T-cell (primary cell): ENCODE results near the gene CDKN2B-AS1. TPM values are rescaled to one million over a fixed set of nuclear protein-coding genes. Genes with fewer than 3 reads are reported as not detected.
A peak's percentile ranks its signal among the peaks of the same experiment; 100 is the strongest.

Experiments used
- ATAC-seq, 4 experiments: fragments of 200-7000 bp in 3 of 4; fragments of 150-1000 bp in 1 of 4; cut with Tn5 transposase; replicated peaks in 1 of 4; 1 replicate in 3 of 4; 2 replicates in 1 of 4; pipeline ENCODE4 v1.10.0; 2021; ENCODE audit warnings: moderate library complexity in 3 of 4, mild to moderate bottlenecking in 2 of 4, moderate number of reproducible peaks in 1 of 4
- CTCF ChIA-PET, 2 donors: fragments of 300-600 bp; sonication (Branson Sonifier 250); formaldehyde crosslinking; loops; one replicate each; lab custom pipeline; 2022; ENCODE audit warnings: antibody characterized with exemption in 2 of 2; lab: Charles Lee
- POLR2A ChIA-PET, 2 donors: fragments of 300-600 bp; sonication (Branson Sonifier 250); formaldehyde crosslinking; loops; one replicate each; lab custom pipeline; 2022; ENCODE audit warnings: antibody characterized with exemption in 2 of 2; lab: Charles Lee
- DNase-seq, 35 experiments: peaks; one replicate each; pipeline versions ENCODE4 v3.0.0 to v3.0.0-alpha.2; 2013 to 2023
- H3K27ac ChIP-seq: one replicate; pipeline ENCODE4 v1.5.1; 2013; ENCODE audit warnings: low read length
- H3K27me3 ChIP-seq, 2 experiments: replicated peaks in 1 of 2; 1 replicate in 1 of 2; 2 replicates in 1 of 2; pipeline versions ENCODE4 v1.6.1 to v1.7.0; 2013; ENCODE audit warnings: low read length in 1 of 2, mixed read lengths in 1 of 2; ENCODE audit not compliant: control insufficient read depth in 2 of 2, insufficient read depth in 2 of 2; ENCODE audit errors: extremely low read depth in 1 of 2
- H3K36me3 ChIP-seq, 2 donors: 1 replicate in 1 of 2; 2 replicates in 1 of 2; pipeline versions ENCODE4 v1.6.1 to v1.7.0; 2013; ENCODE audit warnings: low read length in 1 of 2; ENCODE audit not compliant: control insufficient read depth in 2 of 2, insufficient read depth in 1 of 2; ENCODE audit errors: extremely low read depth in 1 of 2
- H3K4me1 ChIP-seq, 2 experiments: 1 replicate in 1 of 2; 2 replicates in 1 of 2; pipeline versions ENCODE4 v1.6.1 to v1.7.0; 2013; ENCODE audit warnings: low read length in 2 of 2, mixed read lengths in 1 of 2; ENCODE audit not compliant: insufficient read depth in 2 of 2, control insufficient read depth in 1 of 2; ENCODE audit errors: extremely low read depth in 1 of 2
- H3K4me3 ChIP-seq, 2 donors: 1 replicate in 1 of 2; 2 replicates in 1 of 2; pipeline versions ENCODE4 v1.5.1 to v1.7.0; 2013; ENCODE audit warnings: mild to moderate bottlenecking in 2 of 2, low read length in 1 of 2, moderate library complexity in 1 of 2; ENCODE audit not compliant: control insufficient read depth in 1 of 2; ENCODE audit errors: extremely low read depth in 1 of 2
- H3K9me3 ChIP-seq: 2 replicates; pipeline ENCODE4 v1.7.0; 2013
- H3K27ac Mint-ChIP-seq, 2 donors: one replicate each; pipeline ENCODE4 v1.8.0; 2020 to 2021; ENCODE audit warnings: mild to moderate bottlenecking in 2 of 2, mixed read lengths in 2 of 2
- H3K27me3 Mint-ChIP-seq, 2 donors: one replicate each; pipeline ENCODE4 v1.8.0; 2021 to 2022; ENCODE audit warnings: mixed read lengths in 2 of 2
- H3K36me3 Mint-ChIP-seq: one replicate; pipeline ENCODE4 v1.8.0; 2021; ENCODE audit warnings: mixed read lengths
- H3K4me1 Mint-ChIP-seq, 3 donors: one replicate each; pipeline ENCODE4 v1.8.0; 2020 to 2022; ENCODE audit warnings: mixed read lengths in 3 of 3, mild to moderate bottlenecking in 1 of 3
- H3K4me3 Mint-ChIP-seq, 3 donors: one replicate each; pipeline ENCODE4 v1.8.0; 2020 to 2022; ENCODE audit warnings: mild to moderate bottlenecking in 3 of 3, mixed read lengths in 3 of 3, moderate library complexity in 3 of 3
- H3K9me3 Mint-ChIP-seq, 3 donors: one replicate each; pipeline ENCODE4 v1.8.0; 2020 to 2022; ENCODE audit warnings: mixed read lengths in 3 of 3
- WGBS: methylation state at CpG from one replicate; pipeline ENCODE4 v1.1.5; 2013; ENCODE audit warnings: missing lambda C conversion rate; ENCODE audit not compliant: insufficient coverage; 5-methylcytosine and 5-hydroxymethylcytosine counted together
- total RNA-seq, 35 experiments: library from RNA in 6 of 35; stranded (reverse) in 6 of 35; fragments of 120-200 nt in 1 of 35; gene quantifications; one replicate each; pipeline versions ENCODE4 v1.2.1 to v1.2.4 and lab custom pipeline; 2013 to 2026

CDKN2B-AS1 gene
- total RNA-seq, 5 donors from 2014 or later (not counting 1 experiment from before 2014, with no cell fraction given) = 1.1 to 1.5 (median 1.4) TPM

GRCh38 chr9:22117511-22118384, 123.2 kb downstream of the CDKN2B-AS1 start:
- H3K4me1 Mint-ChIP-seq = peaks cover 0 to 21% (median 14%) of the 10 kb centered on the region in 3 donors
- POLR2A ChIA-PET = no interaction called here
- H3K27ac Mint-ChIP-seq = no peak overlapping the region
- 78% methylated on average over 7 of the region's 9 CpGs for WGBS
- H3K27me3 Mint-ChIP-seq = no peaks in the 10 kb centered on the region
- H3K4me1 ChIP-seq = no peaks in the 10 kb centered on the region
- H3K36me3 Mint-ChIP-seq = no peaks in the 10 kb centered on the region
- CTCF ChIA-PET = interaction anchor here in 1 of 2 donors (0.6 to 1.1 kb wide), 2 partner anchors 304 to 305 kb away, joined by 3 read pairs; no protein-coding TSS in a partner anchor
- H3K9me3 ChIP-seq = no peaks in the 10 kb centered on the region
- no peaks in the 10 kb centered on the region for H3K36me3 ChIP-seq
- H3K9me3 Mint-ChIP-seq = no peaks in the 10 kb centered on the region
- H3K4me3 Mint-ChIP-seq = no peak overlapping the region
- H3K27ac ChIP-seq = no peak overlapping the region
- ATAC-seq = no peak
- H3K27me3 ChIP-seq = peaks cover 0 to 3% of the 10 kb centered on the region in 2 experiments
- H3K4me3 ChIP-seq = no peak overlapping the region
- DNase-seq = no peak

GRCh38 chr9:22118810-22119521, 124.4 kb downstream of the CDKN2B-AS1 start:
- DNase-seq (no peak), ATAC-seq (no peak)
- H3K36me3 ChIP-seq = no peaks in the 10 kb centered on the region
- peaks cover 0 to 21% (median 14%) of the 10 kb centered on the region in 3 donors for H3K4me1 Mint-ChIP-seq
- no peak overlapping the region for H3K27ac Mint-ChIP-seq
- POLR2A ChIA-PET = interaction anchor here in 1 of 2 donors (0.6 kb wide), 1 partner anchor 23 kb away, joined by 3 read pairs; no protein-coding TSS in a partner anchor
- peaks cover 5 to 6% of the 10 kb centered on the region in 2 donors for H3K27me3 Mint-ChIP-seq
- H3K27ac ChIP-seq = no peak overlapping the region
- no peak overlapping the region for H3K4me3 ChIP-seq
- WGBS = 67% methylated on average over 1 of the region's 5 CpGs
- H3K27me3 ChIP-seq = peaks cover 0 to 3% of the 10 kb centered on the region in 2 experiments
- no peak overlapping the region for H3K4me3 Mint-ChIP-seq
- CTCF ChIA-PET = interaction anchor here (0.7 to 2.1 kb wide), 11 partner anchors 16 to 654 kb away, joined by 3 to 25 read pairs (median 5); partner anchors contain the start of gene CDKN2B (in 1 of the 2)
- no peaks in the 10 kb centered on the region for H3K9me3 ChIP-seq
- no peaks in the 10 kb centered on the region for H3K9me3 Mint-ChIP-seq
- H3K4me1 ChIP-seq = no peaks in the 10 kb centered on the region
- no peaks in the 10 kb centered on the region for H3K36me3 Mint-ChIP-seq

DNA sequence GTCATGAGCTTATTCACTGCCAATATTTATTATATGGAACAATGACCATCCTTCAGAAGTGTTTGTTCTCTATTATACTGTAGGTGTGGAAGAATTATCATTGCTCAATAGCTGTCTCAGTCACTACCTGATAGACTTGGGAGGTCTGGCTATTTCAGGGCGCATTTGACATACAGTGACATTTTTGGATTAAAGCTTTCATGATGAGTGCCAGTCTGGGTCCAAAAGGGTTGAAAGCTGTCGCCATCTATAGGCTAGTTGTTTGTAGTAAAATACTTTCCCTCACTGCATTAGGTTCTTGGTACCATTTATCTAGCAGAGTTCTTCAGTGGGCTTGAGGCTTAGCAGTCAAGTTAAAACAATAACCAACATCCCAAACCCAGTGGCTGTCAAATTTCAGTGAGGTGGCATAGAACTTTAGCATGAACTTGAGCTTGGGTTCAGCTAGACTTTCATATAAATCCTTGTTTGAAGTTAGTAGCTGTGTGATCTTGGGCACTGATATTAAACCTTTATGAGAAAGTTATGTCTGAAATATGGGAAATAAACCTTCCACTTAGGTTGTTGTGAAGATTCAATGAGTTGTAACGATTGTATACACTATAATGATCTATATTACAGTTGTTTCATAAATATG, 125.0 kb downstream of the CDKN2B-AS1 start:
- no peak overlapping the region for H3K27ac Mint-ChIP-seq
- Histone ChIP-seq H3K27ac (no peak overlapping the region), H3K4me3 (no peak overlapping the region), H3K36me3 (no peaks in the 10 kb centered on the region), H3K4me1 (no peaks in the 10 kb centered on the region), H3K9me3 (no peaks in the 10 kb centered on the region), H3K27me3 (peaks cover 0 to 2% of the 10 kb centered on the region in 2 experiments)
- peak in 4 of 35 experiments; percentile 1 to 39 (median 2) for DNase-seq
- H3K27me3 Mint-ChIP-seq = peaks cover 5 to 6% of the 10 kb centered on the region in 2 donors
- CTCF ChIA-PET = interaction anchor here (0.7 to 2.1 kb wide), 15 partner anchors 16 to 655 kb away, joined by 3 to 25 read pairs (median 4); partner anchors contain the start of gene CDKN2B (in 1 of the 2)
- peak in 3 of 4 experiments; percentile 52 to 74 (median 56) for ATAC-seq
- WGBS = no CpG with 5 or more reads among the region's 3 CpGs
- no peak overlapping the region for H3K4me3 Mint-ChIP-seq
- POLR2A ChIA-PET = interaction anchor here in 1 of 2 donors (0.6 kb wide), 2 partner anchors 24 to 78 kb away, joined by 3 to 4 read pairs; no protein-coding TSS in a partner anchor
- H3K36me3 Mint-ChIP-seq = no peaks in the 10 kb centered on the region
- H3K9me3 Mint-ChIP-seq = no peaks in the 10 kb centered on the region
- peaks cover 0 to 21% (median 14%) of the 10 kb centered on the region in 3 donors for H3K4me1 Mint-ChIP-seq

DNA sequence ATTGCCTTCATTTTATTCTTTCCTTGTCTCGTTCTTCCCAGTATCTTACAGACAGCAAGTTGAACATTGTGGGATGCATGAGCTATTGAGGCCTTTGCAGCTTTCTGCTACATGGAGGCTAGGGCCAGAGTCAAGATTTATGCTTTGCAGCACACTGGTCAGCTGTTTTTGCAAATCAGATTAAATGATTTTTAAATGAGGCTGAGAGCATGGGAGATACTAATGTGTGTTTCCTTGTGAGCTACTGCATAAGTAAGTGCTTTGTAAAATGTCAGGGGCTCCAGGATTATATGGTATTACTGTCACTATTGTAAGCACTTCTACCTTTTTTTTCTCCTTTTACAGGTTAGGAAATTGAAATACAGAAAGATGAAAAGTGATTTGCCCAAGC, 125.6 kb downstream of the CDKN2B-AS1 start:
- H3K36me3 Mint-ChIP-seq = no peaks in the 10 kb centered on the region
- no peak overlapping the region for H3K4me3 Mint-ChIP-seq
- Histone ChIP-seq H3K27ac (no peak overlapping the region), H3K36me3 (no peaks in the 10 kb centered on the region), H3K4me1 (no peaks in the 10 kb centered on the region), H3K9me3 (no peaks in the 10 kb centered on the region), H3K4me3 (no peak overlapping the region), H3K27me3 (peaks cover 0 to 2% of the 10 kb centered on the region in 2 experiments)
- no CpG with 5 or more reads among the region's 1 CpG for WGBS
- no peak overlapping the region for H3K27ac Mint-ChIP-seq
- H3K27me3 Mint-ChIP-seq = peaks cover 6 to 7% of the 10 kb centered on the region in 2 donors
- ChIA-PET POLR2A (interaction anchor here in 1 of 2 donors (0.6 kb wide), 1 partner anchor 77 kb away, joined by 4 read pairs; no protein-coding TSS in a partner anchor), CTCF (interaction anchor here (0.8 to 2.1 kb wide), 14 partner anchors 17 to 329 kb away, joined by 3 to 25 read pairs (median 4); partner anchors contain the start of gene CDKN2B (in 1 of the 2))
- H3K4me1 Mint-ChIP-seq = peaks cover 0 to 21% (median 14%) of the 10 kb centered on the region in 3 donors
- ATAC-seq = no peak
- H3K9me3 Mint-ChIP-seq = no peaks in the 10 kb centered on the region
- DNase-seq = no peak

- Mint-ChIP-seq H3K9me3 (no peaks in the 10 kb centered on the region), H3K27ac (no peak overlapping the region), H3K4me3 (no peak overlapping the region), H3K36me3 (no peaks in the 10 kb centered on the region), H3K4me1 (peaks cover 0 to 21% (median 14%) of the 10 kb centered on the region in 3 donors), H3K27me3 (peaks cover 6 to 7% of the 10 kb centered on the region in 2 donors)
- Histone ChIP-seq H3K4me3 (no peak overlapping the region), H3K4me1 (no peaks in the 10 kb centered on the region), H3K27me3 (peaks cover 0 to 2% of the 10 kb centered on the region in 2 experiments), H3K27ac (no peak overlapping the region), H3K36me3 (no peaks in the 10 kb centered on the region), H3K9me3 (no peaks in the 10 kb centered on the region)
- WGBS = no CpG with 5 or more reads among the region's 1 CpG
- POLR2A ChIA-PET = no interaction called here
- ATAC-seq (no peak), DNase-seq (no peak)
- CTCF ChIA-PET = interaction anchor here (0.9 to 2.1 kb wide), 4 partner anchors 108 to 330 kb away, joined by 3 to 25 read pairs (median 3); no protein-coding TSS in a partner anchor
Observed at GRCh38 chr9:22120595-22120994, 126.0 kb downstream of the CDKN2B-AS1 start.
